B cell (primary cell): ENCODE measurements around the gene MPZL1.

Experiments
- CTCF ChIP-seq: fragments of 200-600 bp; IDR thresholded peaks from one replicate; pipeline ENCODE4 v1.8.0; 2022; ENCODE audit warnings: antibody characterized with exemption, mild to moderate bottlenecking
- EZH2 ChIP-seq: IDR thresholded peaks from 2 replicates; pipeline ENCODE4 v1.6.1; 2012; ENCODE audit warnings: borderline replicate concordance, low read depth, mild to moderate bottlenecking, moderate library complexity, low read length; ENCODE audit not compliant: insufficient read depth, poor library complexity, severe bottlenecking

GRCh38 chr1:167820684-167821355, 99.0 kb downstream of the MPZL1 start:
- TF ChIP-seq CTCF (no peak), EZH2 (no peak)
